Esophagus (tissue), 2 donors: ENCODE data around the gene RFPL2. TPM values are rescaled to one million over a fixed set of nuclear protein-coding genes. Genes with fewer than 3 reads are reported as not detected.
"Not testable (repeated sequence)": the region's sequence is repeated elsewhere in the genome, so short reads cannot be mapped to it uniquely, and the experiment has no call there.

Source experiments
- H3K27ac ChIP-seq, 2 donors: one replicate each; pipeline ENCODE4 v1.5.1; 2013; ENCODE audit warnings: low read depth in 2 of 2, mild to moderate bottlenecking in 2 of 2, inconsistent platforms in 1 of 2, low read length in 1 of 2, moderate library complexity in 1 of 2
- H3K27me3 ChIP-seq, 2 donors: one replicate each; pipeline ENCODE4 v1.6.1; 2013; ENCODE audit warnings: low read length in 2 of 2, control low read depth in 1 of 2, mild to moderate bottlenecking in 1 of 2; ENCODE audit not compliant: insufficient read depth in 2 of 2, control insufficient read depth in 1 of 2
- H3K36me3 ChIP-seq, 2 donors: one replicate each; pipeline ENCODE4 v1.6.1; 2013; ENCODE audit warnings: low read length in 1 of 2; ENCODE audit not compliant: control insufficient read depth in 2 of 2, insufficient read depth in 2 of 2
- H3K4me1 ChIP-seq, 2 donors: one replicate each; pipeline ENCODE4 v1.6.1; 2013; ENCODE audit warnings: low read length in 1 of 2; ENCODE audit not compliant: control insufficient read depth in 2 of 2, insufficient read depth in 2 of 2
- H3K4me3 ChIP-seq, 2 donors: one replicate each; pipeline ENCODE4 v1.5.1; 2013; ENCODE audit warnings: low read length in 2 of 2, mild to moderate bottlenecking in 2 of 2, low read depth in 1 of 2, moderate library complexity in 1 of 2
- H3K9me3 ChIP-seq, 2 donors: one replicate each; pipeline ENCODE4 v1.6.1; 2013; ENCODE audit warnings: mild to moderate bottlenecking in 2 of 2, low read depth in 1 of 2, low read length in 1 of 2, moderate library complexity in 1 of 2; ENCODE audit not compliant: control insufficient read depth in 2 of 2, insufficient read depth in 1 of 2
- WGBS, 2 donors: extraction: QIAGEN DNeasy Blood & Tissue Kit; methylation state at CpG; one replicate each; pipeline ENCODE4 v1.1.7; 2013; 5-methylcytosine and 5-hydroxymethylcytosine counted together
- polyA plus RNA-seq, 2 donors: library from polyadenylated mRNA; stranded (reverse); fragments of 200-250 nt; gene quantifications; one replicate each; pipeline ENCODE4 v1.2.3, GENCODE V29; 2013
- donor health status: healthy with polysubstance abuse.
- donor health status: Bipolar disorder and iron deficiency.

RFPL2 gene
- polyA plus RNA-seq, 2 donors: 0.05 TPM; not detected in 1

GRCh38 chr22:32175683-32176644 is 28.9 kb downstream of the RFPL2 start:
- Histone ChIP-seq H3K4me3 (no peak overlapping the region), H3K27ac (no peak overlapping the region), H3K9me3 (no peaks in the 10 kb centered on the region), H3K27me3 (peaks cover 3 to 4% of the 10 kb centered on the region in 2 donors), H3K36me3 (no peaks in the 10 kb centered on the region), H3K4me1 (peaks cover 0 to 4% of the 10 kb centered on the region in 2 donors)
- WGBS, 2 donors: 3 to 7% methylated on average over 36 to 73 of the region's 73 CpGs

GRCh38 chr22:32175115-32175514 is 29.8 kb downstream of the RFPL2 start:
- H3K4me1 ChIP-seq: peaks cover 0 to 4% of the 10 kb centered on the region in 2 donors
- no peaks in the 10 kb centered on the region for H3K9me3 ChIP-seq
- H3K27me3 ChIP-seq: peaks cover 3 to 4% of the 10 kb centered on the region in 2 donors
- H3K27ac ChIP-seq: no peak overlapping the region
- 73 to 78% methylated on average over 11 of the region's 11 CpGs for WGBS, 2 donors
- no peak overlapping the region for H3K4me3 ChIP-seq
- H3K36me3 ChIP-seq: no peaks in the 10 kb centered on the region

GRCh38 chr22:32165681-32166080 is 39.2 kb downstream of the RFPL2 start:
- Histone ChIP-seq H3K27ac (no peak overlapping the region), H3K27me3 (no peaks in the 10 kb centered on the region), H3K4me3 (no peak overlapping the region), H3K9me3 (no peaks in the 10 kb centered on the region), H3K36me3 (no peaks in the 10 kb centered on the region), H3K4me1 (no peaks in the 10 kb centered on the region)
- 65 to 75% methylated on average over 6 of the region's 6 CpGs for WGBS, 2 donors

- no peaks in the 10 kb centered on the region for H3K36me3 ChIP-seq
- H3K4me1 ChIP-seq: no peaks in the 10 kb centered on the region
- no peak overlapping the region for H3K27ac ChIP-seq
- H3K27me3 ChIP-seq: peaks cover 0 to 3% of the 10 kb centered on the region in 2 donors
- H3K4me3 ChIP-seq: no peak overlapping the region
- 40 to 55% methylated on average over 6 of the region's 6 CpGs for WGBS, 2 donors
- no peaks in the 10 kb centered on the region for H3K9me3 ChIP-seq
Measured at GRCh38 chr22:32164075-32164860, 40.6 kb downstream of the RFPL2 start.

GRCh38 chr22:32160411-32160810 is 44.5 kb downstream of the RFPL2 start:
- not testable (repeated sequence) for H3K36me3 ChIP-seq, H3K4me3 ChIP-seq, H3K27me3 ChIP-seq, H3K9me3 ChIP-seq, H3K27ac ChIP-seq, H3K4me1 ChIP-seq
- whole genome bisulfite sequencing, 2 donors: 74 to 75% methylated on average over 5 of the region's 5 CpGs

- no peaks in the 10 kb centered on the region for H3K36me3 ChIP-seq
- WGBS, 2 donors: 65% methylated on average over 12 of the region's 12 CpGs
- H3K9me3 ChIP-seq: no peaks in the 10 kb centered on the region
- peaks cover 0 to 3% of the 10 kb centered on the region in 2 donors for H3K27me3 ChIP-seq
- no peak within 1 kb of the TSS for H3K27ac ChIP-seq
- H3K4me3 ChIP-seq: no peak within 1 kb of the TSS
- no peaks in the 10 kb centered on the region for H3K4me1 ChIP-seq
Measured at GRCh38 chr22:32158712-32159533, 46.0 kb downstream of the RFPL2 start, which contains the start of gene C22orf42. TSS of gene C22orf42 (minus strand) at chr22:32159303. CDS start at chr22:32159215, 88 bp downstream.

GRCh38 chr22:32157632-32158031 is 47.2 kb downstream of the RFPL2 start:
- H3K27ac ChIP-seq, H3K36me3 ChIP-seq, H3K27me3 ChIP-seq, H3K4me1 ChIP-seq, H3K4me3 ChIP-seq, H3K9me3 ChIP-seq: not testable (repeated sequence)
- 66 to 79% methylated on average over 5 of the region's 5 CpGs for WGBS, 2 donors

- not testable (repeated sequence) for H3K4me1 ChIP-seq
Measured at GRCh38 chr22:32154727-32155126, 50.1 kb downstream of the RFPL2 start.

GRCh38 chr22:32151641-32152040 is 53.2 kb downstream of the RFPL2 start:
- not testable (repeated sequence) for H3K27me3 ChIP-seq, H3K4me1 ChIP-seq, H3K9me3 ChIP-seq, H3K4me3 ChIP-seq, H3K27ac ChIP-seq, H3K36me3 ChIP-seq
- 68 to 70% methylated on average over 6 of the region's 6 CpGs for WGBS, 2 donors

More at GRCh38 chr22:32154727-32155126, 50.1 kb downstream of the RFPL2 start:
- 72 to 77% methylated on average over 4 of the region's 4 CpGs for WGBS, 2 donors
- not testable (repeated sequence) for H3K9me3 ChIP-seq, H3K27ac ChIP-seq, H3K36me3 ChIP-seq, H3K27me3 ChIP-seq, H3K4me3 ChIP-seq
